IMR-90 (cell line): ENCODE data around the gene OR2A12. TPM values are rescaled to one million over a fixed set of nuclear protein-coding genes. Genes with fewer than 3 reads are reported as not detected.

Source experiments
- ATAC-seq: fragments of 200-7000 bp; cut with Tn5 transposase; 2 replicates; pipeline ENCODE4 v1.9.1; 2020; ENCODE audit warnings: low read depth, mild to moderate bottlenecking, moderate library complexity
- BruUV-seq: library from RNA; stranded (reverse); fragments of 400-500 nt; replicated peaks from 2 replicates; lab custom pipeline; 2021; lab: Mats Ljungman, UMichigan
- CTCF ChIA-PET: fragments of 300-600 bp; formaldehyde crosslinking; extraction: SDS; loops from one replicate; lab custom pipeline; 2021; ENCODE audit warnings: antibody characterized with exemption; lab: Yijun Ruan, JAX
- POLR2A ChIA-PET: fragments of 300-600 bp; sonication (Branson Sonifier 250); formaldehyde crosslinking; loops from one replicate; lab custom pipeline; 2022; ENCODE audit warnings: antibody characterized with exemption; ENCODE audit not compliant: unreplicated experiment; lab: Charles Lee
- DNase-seq: peaks from one replicate; pipeline ENCODE4 v3.0.0; 2013
- H2AFZ ChIP-seq: replicated peaks from 2 replicates; pipeline ENCODE3; 2013; ENCODE audit warnings: low read length, mild to moderate bottlenecking; ENCODE audit not compliant: poor library complexity
- H2AK5ac ChIP-seq: 2 replicates; pipeline ENCODE4 v1.6.1; 2013; ENCODE audit warnings: low read depth, low read length, inconsistent platforms
- H2AK9ac ChIP-seq: replicated peaks from 2 replicates; pipeline ENCODE3; 2013; ENCODE audit warnings: mild to moderate bottlenecking, low read depth, low read length, moderate library complexity; ENCODE audit not compliant: poor library complexity
- H2BK120ac ChIP-seq: 2 replicates; pipeline ENCODE4 v1.6.1; 2013; ENCODE audit warnings: low read depth, low read length, inconsistent platforms
- H2BK15ac ChIP-seq: 3 replicates; pipeline ENCODE4 v1.6.1; 2013; ENCODE audit warnings: low read depth, low read length, inconsistent platforms
- H2BK20ac ChIP-seq: 2 replicates; pipeline ENCODE4 v1.6.1; 2013; ENCODE audit warnings: low read depth, mild to moderate bottlenecking, inconsistent platforms, low read length, moderate library complexity
- H2BK5ac ChIP-seq: 2 replicates; pipeline ENCODE4 v1.6.1; 2013; ENCODE audit warnings: mild to moderate bottlenecking, low read depth, low read length, inconsistent platforms; ENCODE audit not compliant: poor library complexity, severe bottlenecking
- H3K14ac ChIP-seq: replicated peaks from 2 replicates; pipeline ENCODE4 v1.6.1; 2013; ENCODE audit warnings: low read depth, low read length, inconsistent platforms
- H3K18ac ChIP-seq: 2 replicates; pipeline ENCODE4 v1.6.1; 2013; ENCODE audit warnings: low read depth, low read length, control low read depth
- H3K23ac ChIP-seq: 2 replicates; pipeline ENCODE4 v1.6.1; 2013; ENCODE audit warnings: low read depth, low read length, inconsistent platforms
- H3K27ac ChIP-seq: 2 replicates; pipeline ENCODE4 v1.5.1; 2013; ENCODE audit warnings: mild to moderate bottlenecking, control low read depth, low read length; ENCODE audit not compliant: insufficient read depth
- H3K27me3 ChIP-seq: 2 replicates; pipeline ENCODE4 v1.6.1; 2013; ENCODE audit warnings: low read length; ENCODE audit not compliant: control insufficient read depth, insufficient read depth
- H3K36me3 ChIP-seq: 2 replicates; pipeline ENCODE4 v1.6.1; 2013; ENCODE audit warnings: low read length, mixed read lengths; ENCODE audit not compliant: control insufficient read depth, insufficient read depth
- H3K4ac ChIP-seq: 2 replicates; pipeline ENCODE4 v1.6.1; 2013; ENCODE audit warnings: low read depth, low read length, inconsistent platforms
- H3K4me1 ChIP-seq: 2 replicates; pipeline ENCODE4 v1.6.1; 2013; ENCODE audit warnings: low read length, mixed read lengths; ENCODE audit not compliant: control insufficient read depth, insufficient read depth
- H3K4me2 ChIP-seq: 2 replicates; pipeline ENCODE4 v1.6.1; 2013; ENCODE audit warnings: low read depth, mild to moderate bottlenecking, control low read depth, low read length, moderate library complexity
- H3K4me3 ChIP-seq: 2 replicates; pipeline ENCODE4 v1.5.1; 2013; ENCODE audit warnings: low read depth, mild to moderate bottlenecking, control low read depth, low read length, moderate library complexity; ENCODE audit not compliant: insufficient read depth
- H3K56ac ChIP-seq: 2 replicates; pipeline ENCODE4 v1.6.1; 2013; ENCODE audit warnings: low read length, inconsistent platforms; ENCODE audit not compliant: insufficient read depth; ENCODE audit errors: extremely low read depth
- H3K79me1 ChIP-seq, 2 experiments: 2 replicates each; pipeline ENCODE4 v1.6.1; 2013; ENCODE audit warnings: low read length in 2 of 2, inconsistent platforms in 1 of 2, low read depth in 1 of 2
- H3K9ac ChIP-seq: 2 replicates; pipeline ENCODE4 v1.6.1; 2013; ENCODE audit warnings: low read depth, low read length, control low read depth
- H3K9me1 ChIP-seq: 2 replicates; pipeline ENCODE4 v1.6.1; 2013; ENCODE audit warnings: low read length, inconsistent platforms; ENCODE audit not compliant: insufficient read depth
- H3K9me3 ChIP-seq: 2 replicates; pipeline ENCODE4 v1.6.1; 2013; ENCODE audit warnings: low read length; ENCODE audit not compliant: control insufficient read depth, insufficient read depth
- H4K20me1 ChIP-seq: 2 replicates; pipeline ENCODE4 v1.6.1; 2013; ENCODE audit warnings: low read length, inconsistent platforms; ENCODE audit not compliant: insufficient read depth
- H4K5ac ChIP-seq: 2 replicates; pipeline ENCODE4 v1.6.1; 2013; ENCODE audit warnings: mild to moderate bottlenecking, low read depth, low read length, control low read depth
- H4K8ac ChIP-seq, 2 experiments: 2 replicates each; pipeline ENCODE4 v1.6.1; 2013; ENCODE audit warnings: low read depth in 2 of 2, low read length in 2 of 2, control low read depth in 1 of 2, inconsistent platforms in 1 of 2
- H4K91ac ChIP-seq: 2 replicates; pipeline ENCODE4 v1.6.1; 2013; ENCODE audit warnings: low read depth, low read length, inconsistent platforms; ENCODE audit not compliant: insufficient read depth
- BHLHE40 ChIP-seq: fragments of 150-350 bp; IDR thresholded peaks from 2 replicates; pipeline ENCODE4 v1.6.1; 2016; ENCODE audit warnings: mild to moderate bottlenecking, low read depth, low read length
- CEBPB ChIP-seq: IDR thresholded peaks from 2 replicates; pipeline ENCODE4 v1.6.1; 2012; ENCODE audit warnings: low read depth, low read length, improper control_type of control experiment
- CHD1 ChIP-seq: IDR thresholded peaks from 2 replicates; pipeline ENCODE4 v1.6.1; 2012; ENCODE audit warnings: low read depth, low read length, improper control_type of control experiment
- CTCF ChIP-seq: conservative IDR thresholded peaks from 2 replicates; pipeline ENCODE4 v1.5.1; 2012; ENCODE audit warnings: mild to moderate bottlenecking, low read depth, low read length, improper control_type of control experiment
- ELK1 ChIP-seq: fragments of 150-350 bp; IDR thresholded peaks from 2 replicates; pipeline ENCODE4 v1.6.1; 2016; ENCODE audit warnings: low read depth, mild to moderate bottlenecking, low read length, moderate library complexity, borderline replicate concordance
- FOS ChIP-seq: fragments of 150-350 bp; IDR thresholded peaks from 2 replicates; pipeline ENCODE4 v1.6.1; 2016; ENCODE audit warnings: low read depth, low read length
- MAFK ChIP-seq: IDR thresholded peaks from 2 replicates; pipeline ENCODE4 v1.6.1; 2012; ENCODE audit warnings: low read depth, low read length, improper control_type of control experiment
- MAZ ChIP-seq: IDR thresholded peaks from 2 replicates; pipeline ENCODE4 v1.6.1; 2012; ENCODE audit warnings: low read depth, mild to moderate bottlenecking, low read length, improper control_type of control experiment, moderate library complexity, borderline replicate concordance
- MXI1 ChIP-seq: IDR thresholded peaks from 2 replicates; pipeline ENCODE4 v1.6.1; 2012; ENCODE audit warnings: low read depth, mild to moderate bottlenecking, low read length, moderate library complexity, borderline replicate concordance
- NFE2L2 ChIP-seq: fragments of 150-350 bp; IDR thresholded peaks from 2 replicates; pipeline ENCODE4 v1.6.1; 2016; ENCODE audit warnings: low read depth, mild to moderate bottlenecking, low read length
- POLR2A ChIP-seq: IDR thresholded peaks from 2 replicates; pipeline ENCODE4 v1.6.1; 2012; ENCODE audit warnings: mild to moderate bottlenecking, low read depth, low read length
- RAD21 ChIP-seq: IDR thresholded peaks from 2 replicates; pipeline ENCODE4 v1.6.1; 2012; ENCODE audit warnings: low read length, improper control_type of control experiment
- RCOR1 ChIP-seq: IDR thresholded peaks from 2 replicates; pipeline ENCODE4 v1.6.1; 2012; ENCODE audit warnings: mild to moderate bottlenecking, low read length, improper control_type of control experiment; ENCODE audit not compliant: insufficient replicate concordance
- RFX5 ChIP-seq: IDR thresholded peaks from 2 replicates; pipeline ENCODE4 v1.8.0; 2012; ENCODE audit warnings: low read depth, mild to moderate bottlenecking, low read length, moderate library complexity
- SMC3 ChIP-seq: fragments of 150-350 bp; IDR thresholded peaks from 2 replicates; pipeline ENCODE4 v1.6.1; 2016; ENCODE audit warnings: low read depth, mild to moderate bottlenecking, antibody characterized with exemption, low read length, moderate library complexity
- USF2 ChIP-seq: fragments of 150-350 bp; IDR thresholded peaks from 2 replicates; pipeline ENCODE4 v1.6.1; 2017; ENCODE audit warnings: mild to moderate bottlenecking, antibody characterized with exemption, low read length, low read depth
- WGBS, 2 experiments: methylation state at CpG; one replicate each; pipeline versions ENCODE4 v1.1.5 to v1.1.7; 2013; ENCODE audit warnings: missing lambda C conversion rate in 2 of 2; ENCODE audit not compliant: insufficient read length in 1 of 2; ENCODE audit errors: extremely low coverage in 2 of 2; 5-methylcytosine and 5-hydroxymethylcytosine counted together
- dilution Hi-C: fragments of 300-500 bp; cut with HindIII; formaldehyde crosslinking; loops from one replicate; pipeline ENCODE4 v1.14.3; 2018; ENCODE audit warnings: low sequenced_read_pairs; ENCODE audit not compliant: unreplicated experiment
- in situ Hi-C: fragments of 300-500 bp; cut with MboI; formaldehyde crosslinking; loops from 3 replicates; pipeline ENCODE4 v1.14.3; 2019; ENCODE audit warnings: low sequenced_read_pairs, inconsistent platforms, mixed read lengths
- intact Hi-C: fragments of 100-400 bp; cut with micrococcal nuclease; formaldehyde crosslinking; loops from 2 replicates; pipeline ENCODE4 v1.10.0; 2022
- polyA plus RNA-seq, 3 experiments: library from polyadenylated mRNA; depleted of rRNA; stranded (reverse); fragments of >200 nt; gene quantifications; 2 replicates each; pipeline ENCODE4 v1.2.3, GENCODE V29; 2012; ENCODE audit warnings: low replicate concordance in 1 of 3
- total RNA-seq: library from RNA; depleted of rRNA; stranded (reverse); fragments of >200 nt; gene quantifications from 2 replicates; pipeline ENCODE4 v1.2.3, GENCODE V29; 2012

OR2A12 gene
- total and polyA plus RNA-seq, 2 of the 4 experiments (the other 2 are of a cell fraction), result not detected

GRCh38 chr7:144110272-144110671 is 24.2 kb downstream of the OR2A12 start:
- H2BK15ac ChIP-seq, result no peak overlapping the region
- no peaks in the 10 kb centered on the region for H3K27me3 ChIP-seq
- H3K14ac ChIP-seq, result no peak overlapping the region
- no peak overlapping the region for H2BK20ac ChIP-seq
- no peaks in the 10 kb centered on the region for H3K79me1 ChIP-seq
- H2AK5ac ChIP-seq, result no peak overlapping the region
- 59% methylated on average over 2 of the region's 5 CpGs; no CpG with 5 or more reads in 1 of the 2 experiments for WGBS, 2 experiments
- no peak overlapping the region for H3K27ac ChIP-seq
- DNase-seq, result no peak
- H3K36me3 ChIP-seq, result no peaks in the 10 kb centered on the region
- TF ChIP-seq RFX5, result no peak
- no peak for TF ChIP-seq MAZ
- TF ChIP-seq USF2, result no peak
- no peak for TF ChIP-seq ELK1
- no peak for TF ChIP-seq FOS
- TF ChIP-seq CTCF, result no peak
- no peak for TF ChIP-seq BHLHE40
- TF ChIP-seq SMC3, result no peak
- no peak for TF ChIP-seq CEBPB
- no peak for TF ChIP-seq RCOR1
- TF ChIP-seq POLR2A, result no peak
- no peak for TF ChIP-seq NFE2L2
- no peak for TF ChIP-seq MXI1
- no peak for TF ChIP-seq CHD1
- no peak for TF ChIP-seq RAD21
- no peak for TF ChIP-seq MAFK
- H4K20me1 ChIP-seq, result no peaks in the 10 kb centered on the region
- ChIA-PET CTCF (no interaction called here), POLR2A (no interaction called here)
- H3K56ac ChIP-seq, result no peak overlapping the region
- no peak overlapping the region for H3K4me2 ChIP-seq
- H2AK9ac ChIP-seq, result no peak overlapping the region
- in situ Hi-C loops, result no loop called here
- H3K9ac ChIP-seq, result no peak overlapping the region
- dilution Hi-C loops, result no loop called here
- ATAC-seq, result no peak
- no peak overlapping the region for H3K4me3 ChIP-seq
- no peak overlapping the region for H3K18ac ChIP-seq
- H3K4ac ChIP-seq, result no peak overlapping the region
- H3K9me3 ChIP-seq, result no peaks in the 10 kb centered on the region
- H2AFZ ChIP-seq, result no peak overlapping the region
- H2BK5ac ChIP-seq, result no peak overlapping the region
- H3K4me1 ChIP-seq, result no peaks in the 10 kb centered on the region
- H4K5ac ChIP-seq, result no peak overlapping the region
- no peaks in the 10 kb centered on the region for H3K9me1 ChIP-seq
- H3K23ac ChIP-seq, result no peak overlapping the region
- no peak overlapping the region for H2BK120ac ChIP-seq
- BruUV-seq, result no TSS peak
- intact Hi-C loops, result no loop called here
- no peak overlapping the region for H4K8ac ChIP-seq
- H4K91ac ChIP-seq, result no peak overlapping the region
